GM21786 (cell line): ENCODE measurements around the gene VPS54.
"Not testable (repeated sequence)": the region's sequence is repeated elsewhere in the genome, so short reads cannot be mapped to it uniquely, and the experiment has no call there.

Experiments used
- ATAC-seq: cut with Tn5 transposase; IDR thresholded peaks from one replicate; pipeline ENCODE4 v1.9.1; 2021; ENCODE audit not compliant: unreplicated experiment

VPS54 gene

GRCh38 chr2:63994329-63995070, 24.7 kb downstream of the VPS54 start:
- ATAC-seq, result not testable (repeated sequence)

- ATAC-seq, result no peak
These were observed 25.4 kb downstream of the VPS54 start for GRCh38 chr2:63993871-63994270.

GRCh38 chr2:63993130-63993584, 26.1 kb downstream of the VPS54 start:
- not testable (repeated sequence) for ATAC-seq

- ATAC-seq, result no peak
These were observed 27.1 kb downstream of the VPS54 start for GRCh38 chr2:63992061-63992685.

GRCh38 chr2:63991173-63991999, 27.8 kb downstream of the VPS54 start:
- not testable (repeated sequence) for ATAC-seq

GRCh38 chr2:63990072-63990471, 29.2 kb downstream of the VPS54 start:
- ATAC-seq, result no peak

- ATAC-seq, result not testable (repeated sequence)
These were observed 30.3 kb downstream of the VPS54 start for GRCh38 chr2:63988842-63989436.

- no peak for ATAC-seq
These were observed 34.4 kb downstream of the VPS54 start for GRCh38 chr2:63984606-63985359.

- no peak for ATAC-seq
These were observed 35.1 kb downstream of the VPS54 start for GRCh38 chr2:63983986-63984605.

- ATAC-seq, result no peak
These were observed 36.9 kb downstream of the VPS54 start for GRCh38 chr2:63982335-63982734.

GRCh38 chr2:63981702-63982103, 37.5 kb downstream of the VPS54 start:
- ATAC-seq, result no peak

GRCh38 chr2:63980794-63981193, 38.4 kb downstream of the VPS54 start:
- no peak for ATAC-seq

- peak; percentile 91 for ATAC-seq
These were observed 41.3 kb downstream of the VPS54 start for GRCh38 chr2:63977904-63978303.

GRCh38 chr2:63976125-63976510, 43.1 kb downstream of the VPS54 start:
- ATAC-seq, result no peak

GRCh38 chr2:63975437-63976124, 43.6 kb downstream of the VPS54 start:
- ATAC-seq, result no peak

- not testable (repeated sequence) for ATAC-seq
These were observed 44.2 kb downstream of the VPS54 start for GRCh38 chr2:63975036-63975435.

GRCh38 chr2:63962186-63962585, 57.0 kb downstream of the VPS54 start:
- no peak for ATAC-seq

GRCh38 chr2:63950414-63950813, 68.8 kb downstream of the VPS54 start:
- ATAC-seq, result no peak

GRCh38 chr2:63942788-63943187, 76.4 kb downstream of the VPS54 start:
- ATAC-seq, result no peak
